CD4-positive, alpha-beta memory T cell (primary cell): Measurements from ENCODE around the gene KIRREL3. TPM values are rescaled to one million over a fixed set of nuclear protein-coding genes. Genes with fewer than 3 reads are reported as not detected.

Source experiments
- CTCF ChIA-PET: fragments of 350-600 bp; sonication (Branson Sonifier 250); formaldehyde crosslinking; loops from one replicate; lab custom pipeline; 2021; ENCODE audit warnings: inconsistent platforms; ENCODE audit not compliant: partially characterized antibody; lab: Charles Lee
- POLR2A ChIA-PET: fragments of 350-600 bp; sonication (Branson Sonifier 250); formaldehyde crosslinking; loops from one replicate; lab custom pipeline; 2021; ENCODE audit not compliant: partially characterized antibody; lab: Charles Lee
- DNase-seq, 5 donors: peaks; one replicate each; pipeline versions ENCODE4 v3.0.0 to v3.0.0-alpha.2; 2020 to 2022; ENCODE audit warnings: mixed read lengths in 1 of 5
- H3K27ac ChIP-seq: one replicate; pipeline ENCODE4 v1.7.0; 2013; ENCODE audit warnings: low read depth, low read length
- H3K27me3 ChIP-seq: 2 replicates; pipeline ENCODE4 v1.7.0; 2013; ENCODE audit warnings: mild to moderate bottlenecking, low read length, moderate library complexity; ENCODE audit not compliant: insufficient read depth
- H3K36me3 ChIP-seq: 2 replicates; pipeline ENCODE4 v1.7.0; 2013; ENCODE audit warnings: mild to moderate bottlenecking, low read length, moderate library complexity; ENCODE audit not compliant: insufficient read depth
- H3K4me1 ChIP-seq: 2 replicates; pipeline ENCODE4 v1.7.0; 2013; ENCODE audit warnings: mild to moderate bottlenecking, low read length, moderate library complexity; ENCODE audit not compliant: insufficient read depth
- H3K4me3 ChIP-seq, 2 donors: one replicate each; pipeline ENCODE4 v1.7.0; 2013; ENCODE audit warnings: low read length in 2 of 2, mild to moderate bottlenecking in 1 of 2
- H3K9me3 ChIP-seq, 2 donors: one replicate each; pipeline ENCODE4 v1.7.0; 2013; ENCODE audit warnings: low read length in 2 of 2, control low read depth in 1 of 2; ENCODE audit not compliant: control insufficient read depth in 1 of 2
- H3K27ac Mint-ChIP-seq, 7 donors: one replicate each; pipeline ENCODE4 v1.8.0; 2020 to 2021; ENCODE audit warnings: mixed read lengths in 7 of 7, mild to moderate bottlenecking in 6 of 7, inconsistent platforms in 3 of 7, moderate library complexity in 3 of 7
- H3K27me3 Mint-ChIP-seq, 2 donors: one replicate each; pipeline ENCODE4 v1.8.0; 2020 to 2021; ENCODE audit warnings: mixed read lengths in 2 of 2
- H3K36me3 Mint-ChIP-seq, 2 donors: one replicate each; pipeline ENCODE4 v1.8.0; 2020 to 2021; ENCODE audit warnings: mixed read lengths in 2 of 2, inconsistent platforms in 1 of 2, mild to moderate bottlenecking in 1 of 2
- H3K4me1 Mint-ChIP-seq, 4 donors: one replicate each; pipeline ENCODE4 v1.8.0; 2020 to 2021; ENCODE audit warnings: mixed read lengths in 4 of 4, mild to moderate bottlenecking in 1 of 4
- H3K4me3 Mint-ChIP-seq, 8 donors: one replicate each; pipeline ENCODE4 v1.8.0; 2020 to 2021; ENCODE audit warnings: mixed read lengths in 8 of 8, mild to moderate bottlenecking in 7 of 8, moderate library complexity in 6 of 8, inconsistent platforms in 3 of 8
- H3K9me3 Mint-ChIP-seq, 8 donors: one replicate each; pipeline ENCODE4 v1.8.0; 2020 to 2021; ENCODE audit warnings: mixed read lengths in 8 of 8, mild to moderate bottlenecking in 5 of 8, inconsistent platforms in 3 of 8, moderate library complexity in 1 of 8
- intact Hi-C: fragments of 100-400 bp; cut with micrococcal nuclease; formaldehyde crosslinking; loops from one replicate; pipeline ENCODE4 v1.15.1; 2023
- polyA plus RNA-seq, 2 donors: library from polyadenylated mRNA; unstranded; fragments of 300-500 nt; fragmentation: Illumina TruSeq; gene quantifications; one replicate each; pipeline ENCODE4 v1.2.3, GENCODE V29; 2021
- total RNA-seq, 2 experiments: library from RNA; stranded (reverse); gene quantifications; one replicate each; pipeline ENCODE4 v1.2.3, GENCODE V29; 2021

Gene KIRREL3
- total and polyA plus RNA-seq, 4 experiments from 2014 or later = not detected

- intact Hi-C loops = no loop called here
- H3K9me3 Mint-ChIP-seq = no peaks in the 10 kb centered on the region
- no peak overlapping the region for H3K27ac Mint-ChIP-seq
- no peaks in the 10 kb centered on the region for H3K9me3 ChIP-seq
- peaks cover 0 to 4% of the 10 kb centered on the region in 2 donors for H3K27me3 Mint-ChIP-seq
- no peak overlapping the region for H3K4me3 ChIP-seq
- H3K36me3 Mint-ChIP-seq = no peaks in the 10 kb centered on the region
- H3K27ac ChIP-seq = no peak overlapping the region
- H3K4me1 Mint-ChIP-seq = peaks cover 3 to 12% (median 6%) of the 10 kb centered on the region in 4 donors
- H3K27me3 ChIP-seq = no peaks in the 10 kb centered on the region
- no peak for DNase-seq
- POLR2A ChIA-PET = no interaction called here
- no peak overlapping the region for H3K4me3 Mint-ChIP-seq
- H3K4me1 ChIP-seq = peaks cover 3% of the 10 kb centered on the region
- CTCF ChIA-PET = interaction anchor here (2.1 kb wide), 1 partner anchor 20 kb away, joined by 10 read pairs; no protein-coding TSS in a partner anchor
- H3K36me3 ChIP-seq = no peaks in the 10 kb centered on the region
These were observed 540.0 kb downstream of the KIRREL3 start for GRCh38 chr11:126460417-126461095.

DNA sequence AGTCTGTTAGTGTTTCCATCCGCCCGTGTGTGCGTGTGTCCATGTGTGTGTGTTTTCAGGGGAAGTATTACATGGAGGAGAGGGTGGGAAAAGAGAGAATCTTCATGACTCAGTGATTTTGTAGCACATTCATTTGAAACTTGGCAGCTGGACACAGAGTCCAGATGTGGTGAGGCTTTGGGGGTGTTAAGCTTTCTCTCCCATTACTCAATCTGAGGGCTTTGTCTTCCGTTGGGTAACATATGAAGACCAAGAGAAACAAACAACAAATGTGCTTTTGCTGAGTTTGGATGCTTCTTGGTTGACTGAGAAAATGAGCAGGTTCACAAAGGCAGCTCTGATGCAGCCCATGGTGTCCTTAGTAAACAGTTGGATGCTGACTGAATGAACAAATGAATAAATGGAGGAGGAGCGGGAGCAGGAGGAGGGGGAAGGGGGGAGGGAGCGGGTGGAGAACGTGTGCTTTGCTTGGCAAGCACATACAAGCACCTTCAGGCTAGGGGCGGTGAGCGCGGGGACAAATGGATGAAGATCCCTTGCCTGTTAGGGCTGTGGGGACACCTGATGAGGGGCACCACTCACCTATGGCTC lies 540.8 kb downstream of the KIRREL3 start:
- no peak overlapping the region for H3K4me3 Mint-ChIP-seq
- H3K4me1 Mint-ChIP-seq = peaks cover 0 to 4% (median 1%) of the 10 kb centered on the region in 4 donors
- no peak for DNase-seq
- Histone ChIP-seq H3K27me3 (no peaks in the 10 kb centered on the region), H3K9me3 (no peaks in the 10 kb centered on the region), H3K27ac (no peak overlapping the region), H3K4me3 (no peak overlapping the region), H3K36me3 (no peaks in the 10 kb centered on the region), H3K4me1 (no peaks in the 10 kb centered on the region)
- peaks cover 0 to 4% of the 10 kb centered on the region in 2 donors for H3K27me3 Mint-ChIP-seq
- intact Hi-C loops = no loop called here
- no peaks in the 10 kb centered on the region for H3K36me3 Mint-ChIP-seq
- H3K27ac Mint-ChIP-seq = no peak overlapping the region
- H3K9me3 Mint-ChIP-seq = no peaks in the 10 kb centered on the region
- ChIA-PET CTCF (interaction anchor here (0.8 kb wide), 1 partner anchor 21 kb away, joined by 3 read pairs; no protein-coding TSS in a partner anchor), POLR2A (no interaction called here)

DNA sequence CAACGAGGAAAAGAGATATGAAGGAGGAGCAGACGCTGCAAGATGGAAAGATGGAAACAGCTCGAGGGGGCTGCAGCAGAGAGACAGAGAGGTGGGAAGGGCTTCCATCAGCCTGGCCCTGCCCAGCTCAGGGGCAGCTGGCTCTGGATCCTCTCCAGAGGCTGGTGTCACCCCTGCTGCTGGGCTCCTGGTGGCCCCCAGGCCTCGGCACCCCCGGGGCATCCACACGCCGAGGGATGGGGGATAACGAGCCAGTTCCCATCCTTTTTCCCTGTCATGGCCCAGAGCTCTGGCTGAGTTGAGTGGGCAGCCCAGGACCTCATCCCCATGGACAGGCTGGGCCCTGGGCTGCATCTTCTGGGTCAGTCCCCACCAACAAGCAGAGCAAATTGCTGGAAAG lies 542.8 kb downstream of the KIRREL3 start:
- no peaks in the 10 kb centered on the region for H3K27me3 ChIP-seq
- no peaks in the 10 kb centered on the region for H3K36me3 ChIP-seq
- Mint-ChIP-seq H3K27ac (no peak overlapping the region), H3K4me1 (no peaks in the 10 kb centered on the region), H3K9me3 (no peaks in the 10 kb centered on the region), H3K27me3 (peaks cover 0 to 2% of the 10 kb centered on the region in 2 donors), H3K4me3 (no peak overlapping the region), H3K36me3 (no peaks in the 10 kb centered on the region)
- no peak overlapping the region for H3K4me3 ChIP-seq
- CTCF ChIA-PET = no interaction called here
- intact Hi-C loops = no loop called here
- H3K27ac ChIP-seq = no peak overlapping the region
- no peaks in the 10 kb centered on the region for H3K9me3 ChIP-seq
- H3K4me1 ChIP-seq = no peaks in the 10 kb centered on the region
- POLR2A ChIA-PET = no interaction called here
- DNase-seq = no peak

DNA sequence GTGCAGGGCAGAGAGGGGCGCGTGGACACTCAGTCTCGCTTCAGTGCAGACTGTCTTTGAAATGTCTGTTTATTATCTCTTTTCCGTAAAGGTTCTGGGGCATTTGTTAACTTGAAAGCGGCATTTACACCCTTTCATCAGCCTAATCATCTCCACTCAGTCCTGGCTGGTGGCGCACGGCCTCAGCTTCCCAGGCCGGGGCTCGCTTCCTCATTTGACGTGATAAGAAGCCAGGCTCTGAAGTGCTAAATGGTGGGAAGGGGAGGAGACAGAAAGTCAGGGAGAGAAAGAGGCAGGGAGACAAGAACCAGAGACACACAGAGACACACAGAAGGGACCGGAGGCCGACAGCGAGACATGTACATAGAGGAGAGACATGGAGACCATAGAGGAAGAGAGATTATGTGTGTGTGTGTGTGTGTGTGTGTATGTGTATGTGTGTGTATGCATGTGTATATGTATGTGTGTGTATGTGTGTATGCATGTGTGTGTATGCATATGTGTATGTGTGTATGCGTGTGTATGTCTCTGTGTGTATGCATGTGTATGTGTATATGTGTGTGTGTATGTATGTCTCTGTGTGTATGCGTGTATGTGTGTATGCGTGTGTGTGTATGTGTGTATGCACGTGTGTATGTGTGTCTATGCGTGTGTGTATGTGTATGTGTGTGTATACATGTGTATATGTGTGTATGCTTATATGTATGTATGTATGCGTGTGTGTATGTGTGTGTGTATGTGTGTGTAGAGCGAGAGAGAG lies 543.6 kb downstream of the KIRREL3 start:
- Mint-ChIP-seq H3K27me3 (peaks cover 0 to 2% of the 10 kb centered on the region in 2 donors), H3K4me1 (no peaks in the 10 kb centered on the region), H3K4me3 (no peak overlapping the region), H3K27ac (no peak overlapping the region), H3K9me3 (no peaks in the 10 kb centered on the region), H3K36me3 (no peaks in the 10 kb centered on the region)
- intact Hi-C loops = no loop called here
- no peak overlapping the region for H3K4me3 ChIP-seq
- H3K36me3 ChIP-seq = no peaks in the 10 kb centered on the region
- POLR2A ChIA-PET = no interaction called here
- no peaks in the 10 kb centered on the region for H3K9me3 ChIP-seq
- no peaks in the 10 kb centered on the region for H3K4me1 ChIP-seq
- H3K27ac ChIP-seq = no peak overlapping the region
- H3K27me3 ChIP-seq = no peaks in the 10 kb centered on the region
- no peak for DNase-seq
- CTCF ChIA-PET = no interaction called here

- no peak overlapping the region for H3K27ac ChIP-seq
- no peaks in the 10 kb centered on the region for H3K9me3 ChIP-seq
- intact Hi-C loops = no loop called here
- no peaks in the 10 kb centered on the region for H3K36me3 ChIP-seq
- Mint-ChIP-seq H3K9me3 (no peaks in the 10 kb centered on the region), H3K4me3 (no peak overlapping the region), H3K27ac (no peak overlapping the region), H3K36me3 (no peaks in the 10 kb centered on the region), H3K4me1 (no peaks in the 10 kb centered on the region), H3K27me3 (peaks cover 0 to 2% of the 10 kb centered on the region in 2 donors)
- H3K4me3 ChIP-seq = no peak overlapping the region
- POLR2A ChIA-PET = no interaction called here
- no peaks in the 10 kb centered on the region for H3K27me3 ChIP-seq
- H3K4me1 ChIP-seq = no peaks in the 10 kb centered on the region
- CTCF ChIA-PET = interaction anchor here (4.8 kb wide), 1 partner anchor 24 kb away, joined by 22 read pairs; no protein-coding TSS in a partner anchor
- no peak for DNase-seq
These were observed 544.5 kb downstream of the KIRREL3 start for GRCh38 chr11:126456089-126456488.

DNA sequence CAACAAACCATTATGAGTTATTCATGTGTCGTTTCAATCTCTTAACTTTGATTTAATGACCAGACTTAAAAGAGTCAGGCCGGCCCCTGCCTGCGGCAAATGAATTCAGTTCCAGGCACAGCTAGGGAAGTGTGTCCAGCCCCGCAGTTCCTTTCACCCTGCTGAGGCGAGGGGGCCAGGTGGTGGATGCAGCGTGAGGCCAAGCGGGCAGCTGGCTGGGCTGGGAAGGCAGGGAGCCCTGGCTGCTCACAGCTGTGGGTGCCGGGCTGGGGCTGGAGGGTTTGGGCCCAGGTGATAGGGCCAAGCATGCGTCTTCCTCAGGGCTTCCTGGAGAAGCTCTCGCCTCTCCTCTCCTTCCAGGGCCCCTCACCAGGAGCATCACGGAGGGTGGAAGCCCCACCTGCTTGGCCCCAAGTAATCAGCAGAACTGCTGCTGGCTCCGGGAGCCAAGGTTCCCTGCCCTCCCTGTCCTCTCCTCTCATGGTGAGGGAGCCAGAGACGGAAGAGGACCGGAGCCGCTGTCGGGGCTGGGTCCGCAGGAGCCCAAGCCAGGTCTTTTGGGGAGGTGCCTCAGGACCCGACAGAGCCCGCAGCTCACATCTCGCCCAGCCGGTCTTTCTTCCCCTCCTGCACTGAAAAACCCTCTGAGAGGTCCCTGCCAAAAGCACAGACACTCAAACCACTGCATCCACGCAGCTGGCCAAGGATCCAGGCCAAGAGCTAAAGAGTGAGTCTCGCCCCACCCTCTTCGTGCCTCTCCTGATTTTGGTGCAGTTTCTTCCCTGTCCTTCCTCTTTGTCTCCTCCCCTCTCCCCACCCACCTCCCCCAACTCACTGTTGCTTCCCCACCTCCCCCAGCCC lies 548.1 kb downstream of the KIRREL3 start:
- H3K4me1 ChIP-seq = no peaks in the 10 kb centered on the region
- Mint-ChIP-seq H3K27me3 (no peaks in the 10 kb centered on the region), H3K9me3 (peaks cover 0 to 2% (median 0%) of the 10 kb centered on the region in 8 donors), H3K4me1 (peaks cover 0 to 5% (median 3%) of the 10 kb centered on the region in 4 donors), H3K4me3 (no peak overlapping the region), H3K36me3 (no peaks in the 10 kb centered on the region), H3K27ac (no peak overlapping the region)
- no peaks in the 10 kb centered on the region for H3K27me3 ChIP-seq
- no peak for DNase-seq
- H3K36me3 ChIP-seq = no peaks in the 10 kb centered on the region
- no peak overlapping the region for H3K27ac ChIP-seq
- ChIA-PET CTCF (interaction anchor here (2.0 to 4.8 kb wide), 2 partner anchors 12 to 28 kb away, joined by 6 to 22 read pairs; no protein-coding TSS in a partner anchor), POLR2A (no interaction called here)
- intact Hi-C loops = no loop called here
- H3K4me3 ChIP-seq = no peak overlapping the region
- peaks cover 0 to 3% of the 10 kb centered on the region in 2 donors for H3K9me3 ChIP-seq
